GM18502 (cell line): ENCODE data around the gene G0S2.
"Not testable (repeated sequence)": the region's sequence is repeated elsewhere in the genome, so short reads cannot be mapped to it uniquely, and the experiment has no call there.

Experiments used
- ATAC-seq: cut with Tn5 transposase; IDR thresholded peaks from one replicate; pipeline ENCODE4 v1.9.1; 2021; ENCODE audit warnings: mild to moderate bottlenecking; ENCODE audit not compliant: unreplicated experiment, poor library complexity

Gene G0S2

GRCh38 chr1:209673631-209674417, 1.4 kb upstream of the G0S2 start:
- ATAC-seq = no peak

GRCh38 chr1:209675565-209676154, 448 bp downstream of the G0S2 start:
- no peak for ATAC-seq

- no peak for ATAC-seq
These were observed 3.8 kb downstream of the G0S2 start for GRCh38 chr1:209678981-209679539.

GRCh38 chr1:209685821-209686220, 10.6 kb downstream of the G0S2 start:
- peak; percentile 46 for ATAC-seq

- ATAC-seq = no peak
These were observed 11.1 kb downstream of the G0S2 start for GRCh38 chr1:209686322-209686721.

- no peak for ATAC-seq
These were observed 13.6 kb downstream of the G0S2 start for GRCh38 chr1:209688746-209689234.

- ATAC-seq = no peak
These were observed 14.3 kb downstream of the G0S2 start for GRCh38 chr1:209689477-209689876.

- ATAC-seq = no peak
These were observed 16.0 kb downstream of the G0S2 start for GRCh38 chr1:209691237-209691636.

GRCh38 chr1:209692296-209692695, 17.1 kb downstream of the G0S2 start:
- ATAC-seq = no peak

- no peak for ATAC-seq
These were observed 17.7 kb downstream of the G0S2 start for GRCh38 chr1:209692745-209693504.

GRCh38 chr1:209696673-209697072, 21.5 kb downstream of the G0S2 start:
- ATAC-seq = no peak

GRCh38 chr1:209697126-209697525, 21.9 kb downstream of the G0S2 start:
- ATAC-seq = no peak

GRCh38 chr1:209700686-209701085, 25.5 kb downstream of the G0S2 start:
- not testable (repeated sequence) for ATAC-seq

GRCh38 chr1:209702832-209703231, 27.6 kb downstream of the G0S2 start:
- ATAC-seq = no peak

- ATAC-seq = peak; percentile 47
These were observed 28.8 kb downstream of the G0S2 start for GRCh38 chr1:209703834-209704504.

- ATAC-seq = no peak
These were observed 29.4 kb downstream of the G0S2 start, which contains the start of gene HSD11B1 for GRCh38 chr1:209704584-209704983. Gene HSD11B1 (plus strand): TSS chr1:209704846. CDS start chr1:209704943, 97 bp downstream.

GRCh38 chr1:209705033-209705598, 29.9 kb downstream of the G0S2 start:
- no peak for ATAC-seq

GRCh38 chr1:209706622-209707021, 31.4 kb downstream of the G0S2 start:
- ATAC-seq = no peak

GRCh38 chr1:209707308-209707707, 32.1 kb downstream of the G0S2 start:
- ATAC-seq = no peak

GRCh38 chr1:209708297-209708696, 33.1 kb downstream of the G0S2 start:
- no peak for ATAC-seq
